Subcutaneous adipose tissue (tissue), 4 donors: ENCODE results near the gene CX3CR1. TPM values are rescaled to one million over a fixed set of nuclear protein-coding genes. Genes with fewer than 3 reads are reported as not detected.

Experiments
- CTCF ChIP-seq: fragments of 450-650 bp; IDR thresholded peaks from one replicate; pipeline ENCODE4 v1.5.1; 2016; ENCODE audit warnings: low read depth, mild to moderate bottlenecking, control low read depth, antibody characterized with exemption, moderate library complexity
- total RNA-seq, 4 donors: library from RNA; depleted of rRNA; stranded (reverse); fragments of >200 nt; gene quantifications; one replicate each; pipeline ENCODE4 v1.1.0, GENCODE V29; 2016

The CX3CR1 gene
- total RNA-seq, 4 donors from 2014 or later, result 0.16 to 0.57 (median 0.20) TPM

DNA sequence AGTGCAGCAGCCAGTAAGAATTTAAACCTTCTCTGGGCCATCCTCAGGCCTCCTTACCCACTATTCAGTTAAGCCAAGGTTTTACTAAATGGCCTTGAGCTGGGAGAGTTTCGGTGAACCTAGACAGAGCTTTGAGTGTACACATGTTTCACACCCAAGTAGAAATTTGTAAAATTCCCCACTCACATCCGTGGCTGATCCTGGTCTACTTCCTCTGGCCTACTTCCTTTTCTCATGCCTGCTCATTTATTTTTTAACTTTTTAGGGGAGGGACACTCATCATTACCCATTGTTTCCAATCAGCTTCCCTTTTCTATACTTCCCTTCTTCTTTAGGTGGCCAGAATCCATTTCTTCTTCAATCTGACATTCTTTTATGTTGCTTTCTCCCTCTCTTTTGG, 7.6 kb downstream of the CX3CR1 start:
- TF ChIP-seq CTCF, result no peak

GRCh38 chr3:39271363-39271914, 8.4 kb downstream of the CX3CR1 start:
- no peak for TF ChIP-seq CTCF

GRCh38 chr3:39269528-39269927, 10.3 kb downstream of the CX3CR1 start:
- no peak for TF ChIP-seq CTCF

DNA sequence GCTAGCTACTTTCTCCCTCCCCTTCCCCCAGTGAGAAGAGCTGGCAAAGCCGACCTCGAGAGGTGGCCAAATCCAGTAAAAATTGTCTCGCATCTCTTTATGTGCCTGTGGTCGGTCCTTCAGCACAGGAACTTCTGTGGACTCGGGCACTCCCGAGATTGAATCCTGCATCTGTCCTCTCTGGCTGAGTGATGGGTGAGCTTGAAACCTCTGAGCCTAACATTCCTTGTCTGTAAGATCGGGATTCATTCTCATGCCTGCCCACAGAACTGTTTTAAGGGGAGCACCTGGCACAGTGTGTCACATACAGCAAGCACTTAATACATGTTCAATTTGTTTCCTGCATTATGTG, 11.3 kb downstream of the CX3CR1 start:
- no peak for TF ChIP-seq CTCF

GRCh38 chr3:39267631-39268548, 11.9 kb downstream of the CX3CR1 start:
- TF ChIP-seq CTCF, result no peak

- no peak for TF ChIP-seq CTCF
Observed at GRCh38 chr3:39264053-39264452, 15.8 kb downstream of the CX3CR1 start.

DNA sequence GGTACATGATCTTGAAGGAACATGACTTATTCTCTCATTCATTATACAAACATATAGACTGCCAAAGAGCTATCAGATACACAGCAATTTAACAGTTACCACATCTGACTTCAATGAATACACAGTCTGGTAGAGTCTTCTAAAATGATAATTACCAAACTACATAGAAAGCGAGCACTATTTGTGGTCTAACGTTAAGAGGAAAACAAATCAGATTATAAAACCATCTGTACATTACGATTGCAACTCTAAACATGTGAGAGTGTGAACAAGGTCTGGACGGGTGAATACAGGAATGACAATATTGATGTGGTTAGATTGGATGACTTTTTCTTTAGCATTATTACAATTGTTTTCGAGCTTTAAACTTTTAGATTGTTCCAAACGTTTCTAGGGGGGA, 16.3 kb downstream of the CX3CR1 start:
- TF ChIP-seq CTCF, result no peak
